ENCODE data around the gene PALLD.

DNA sequence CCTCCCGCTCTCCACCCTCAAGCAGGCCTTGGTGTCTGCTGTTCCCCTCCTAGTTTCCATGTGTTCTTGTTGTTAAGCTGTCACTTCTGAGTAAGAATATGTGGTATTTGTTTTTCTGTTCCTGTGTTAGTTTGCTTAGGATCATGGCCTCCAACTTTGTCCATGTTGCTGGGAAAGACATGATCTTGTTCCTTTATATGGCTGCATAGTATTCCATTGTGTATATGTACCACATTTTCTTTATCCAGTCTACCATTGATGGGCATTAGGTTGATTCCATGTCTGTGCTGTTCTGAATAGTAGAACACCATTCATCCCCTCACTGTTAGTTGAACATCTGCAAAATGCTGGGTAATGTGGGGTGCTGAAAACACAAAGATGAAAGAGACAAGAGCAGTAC, 222.9 kb downstream of the PALLD start:
- TF ChIP-seq EZH2 (IDR thresholded peaks at IDR 0.05): no peak
- no peak for TF ChIP-seq POLR2AphosphoS5 (IDR thresholded peaks at IDR 0.05; ENCODE audit: borderline replicate concordance, low read depth, low read length)

Data from SK-N-MC (cell line).